ENCODE results near the gene NFIA. TPM values are rescaled to one million over a fixed set of nuclear protein-coding genes. Genes with fewer than 3 reads are reported as not detected.
"Not testable (repeated sequence)": the region's sequence is repeated elsewhere in the genome, so short reads cannot be mapped to it uniquely, and the experiment has no call there.

The NFIA gene
- total RNA-seq, 1 experiment from 2014 or later, result 20.9 TPM

GRCh38 chr1:61463220-61463619 is 380.9 kb downstream of the NFIA start:
- Histone ChIP-seq H3K4me3 (ENCODE audit: low read depth in 2 of 2, low read length in 2 of 2) (no peak overlapping the region), H3K4me1 (ENCODE audit: control insufficient read depth, insufficient read depth, low read length) (no peaks in the 10 kb centered on the region), H3K27ac (ENCODE audit: low read length) (no peak overlapping the region), H3K9me3 (ENCODE audit: control insufficient read depth, insufficient read depth, low read depth, low read length) (no peaks in the 10 kb centered on the region), H3K27me3 (ENCODE audit: control insufficient read depth, insufficient read depth, low read length) (no peaks in the 10 kb centered on the region), H3K36me3 (ENCODE audit: control insufficient read depth, insufficient read depth, low read length) (no peaks in the 10 kb centered on the region; the same call in 1 of the 2 replicates)
- no peak for TF ChIP-seq CTCF (IDR thresholded peaks at IDR 0.05)
- no peak for TF ChIP-seq REST (IDR thresholded peaks at IDR 0.05; ENCODE audit: insufficient read depth in 1 of 2, low read depth in 2 of 2, low read length in 1 of 2)
- TF ChIP-seq SIN3A (IDR thresholded peaks at IDR 0.05; ENCODE audit: borderline replicate concordance, insufficient read depth, low read depth, low read length), result no peak
- no peak for TF ChIP-seq POLR2AphosphoS5 (IDR thresholded peaks at IDR 0.05; ENCODE audit: low read depth, low read length)
- no peak for TF ChIP-seq TCF7L2 (IDR thresholded peaks at IDR 0.05; ENCODE audit: low read depth, low read length)
- intact Hi-C loops (cut with micrococcal nuclease; ENCODE audit: unreplicated experiment) (no loop called here), in situ Hi-C loops (cut with HindIII; ENCODE audit: low pct_unique_long_range_greater_than_20kb, low sequenced_read_pairs) (no loop called here)
- POLR2A ChIA-PET, result no interaction called here
- no peak for DNase-seq (ENCODE audit: low read depth, low spot score)
- CTCF ChIA-PET, result no interaction called here
- 0 out of 2 replicates have a peak, but pooled peaks have one; percentile 30 for ATAC-seq
- no TSS peak for BruUV-seq (replicated peaks)

- POLR2A ChIA-PET; H3K36me3 ChIP-seq (ENCODE audit: control insufficient read depth, insufficient read depth, low read length); H3K4me3 ChIP-seq (ENCODE audit: low read depth in 2 of 2, low read length in 2 of 2); intact Hi-C loops (cut with micrococcal nuclease; ENCODE audit: unreplicated experiment); H3K27ac ChIP-seq (ENCODE audit: low read length); in situ Hi-C loops (cut with HindIII; ENCODE audit: low pct_unique_long_range_greater_than_20kb, low sequenced_read_pairs); DNase-seq (ENCODE audit: low read depth, low spot score); H3K27me3 ChIP-seq (ENCODE audit: control insufficient read depth, insufficient read depth, low read length); CTCF ChIA-PET; H3K4me1 ChIP-seq (ENCODE audit: control insufficient read depth, insufficient read depth, low read length); ATAC-seq; H3K9me3 ChIP-seq (ENCODE audit: control insufficient read depth, insufficient read depth, low read depth, low read length); BruUV-seq (replicated peaks): not testable (repeated sequence)
Observed at GRCh38 chr1:61467836-61468235, 385.5 kb downstream of the NFIA start.

GRCh38 chr1:61469365-61469764 is 387.0 kb downstream of the NFIA start:
- Histone ChIP-seq H3K27me3 (ENCODE audit: control insufficient read depth, insufficient read depth, low read length) (no peaks in the 10 kb centered on the region), H3K9me3 (ENCODE audit: control insufficient read depth, insufficient read depth, low read depth, low read length) (no peaks in the 10 kb centered on the region), H3K4me1 (ENCODE audit: control insufficient read depth, insufficient read depth, low read length) (no peaks in the 10 kb centered on the region), H3K36me3 (ENCODE audit: control insufficient read depth, insufficient read depth, low read length) (no peaks in the 10 kb centered on the region), H3K4me3 (ENCODE audit: low read depth in 2 of 2, low read length in 2 of 2) (no peak overlapping the region), H3K27ac (ENCODE audit: low read length) (no peak overlapping the region)
- CTCF ChIA-PET, result no interaction called here
- POLR2A ChIA-PET, result no interaction called here
- no peak for DNase-seq (ENCODE audit: low read depth, low spot score)
- TF ChIP-seq SIN3A (IDR thresholded peaks at IDR 0.05; ENCODE audit: borderline replicate concordance, insufficient read depth, low read depth, low read length) (no peak), CTCF (IDR thresholded peaks at IDR 0.05) (no peak), POLR2AphosphoS5 (IDR thresholded peaks at IDR 0.05; ENCODE audit: low read depth, low read length) (no peak), REST (IDR thresholded peaks at IDR 0.05; ENCODE audit: insufficient read depth in 1 of 2, low read depth in 2 of 2, low read length in 1 of 2) (no peak), TCF7L2 (IDR thresholded peaks at IDR 0.05; ENCODE audit: low read depth, low read length) (no peak)
- intact Hi-C loops (cut with micrococcal nuclease; ENCODE audit: unreplicated experiment), result no loop called here
- in situ Hi-C loops (cut with HindIII; ENCODE audit: low pct_unique_long_range_greater_than_20kb, low sequenced_read_pairs), result no loop called here
- BruUV-seq (replicated peaks), result no TSS peak
- no peak for ATAC-seq

All from Panc1 (cell line).